KMS-11 (cell line): ENCODE data around the gene VAX1.

Experiments
- H2AFZ ChIP-seq: fragments of 200-600 bp; sonication (generic); 2 replicates; pipeline ENCODE4 v1.6.1; 2016; ENCODE audit warnings: antibody characterized with exemption, mixed run types, low read depth
- H3K27ac ChIP-seq: fragments of 200-600 bp; sonication (generic); 2 replicates; pipeline ENCODE4 v1.6.1; 2016; ENCODE audit warnings: mild to moderate bottlenecking, mixed run types
- H3K27me3 ChIP-seq: fragments of 200-600 bp; sonication (generic); 2 replicates; pipeline ENCODE4 v1.6.1; 2017; ENCODE audit warnings: mild to moderate bottlenecking, low read depth, mixed run types, moderate library complexity; ENCODE audit not compliant: insufficient read depth
- H3K36me3 ChIP-seq: fragments of 200-600 bp; sonication (generic); 2 replicates; pipeline ENCODE4 v1.6.1; 2017; ENCODE audit warnings: mild to moderate bottlenecking, mixed run types; ENCODE audit not compliant: insufficient read depth
- H3K4me1 ChIP-seq: fragments of 200-600 bp; sonication (generic); 2 replicates; pipeline ENCODE4 v1.6.1; 2016; ENCODE audit warnings: mild to moderate bottlenecking, low read depth, mixed run types; ENCODE audit not compliant: poor library complexity, severe bottlenecking
- H3K4me2 ChIP-seq: fragments of 200-600 bp; sonication (generic); 2 replicates; pipeline ENCODE4 v1.7.0; 2016; ENCODE audit warnings: mild to moderate bottlenecking, mixed run types
- H3K4me3 ChIP-seq: fragments of 200-600 bp; sonication (generic); IDR thresholded peaks from 2 replicates; pipeline ENCODE4 v1.6.1; 2017; ENCODE audit warnings: low read depth, low read length, mixed read lengths; ENCODE audit not compliant: insufficient read depth
- H3K79me2 ChIP-seq: fragments of 200-600 bp; sonication (generic); 2 replicates; pipeline ENCODE4 v1.6.1; 2016; ENCODE audit warnings: low read depth, mixed run types; ENCODE audit not compliant: insufficient read depth
- H3K9ac ChIP-seq: fragments of 200-600 bp; sonication (generic); 2 replicates; pipeline ENCODE4 v1.6.1; 2016; ENCODE audit warnings: mild to moderate bottlenecking, mixed run types
- H4K20me1 ChIP-seq: fragments of 200-600 bp; sonication (generic); 2 replicates; pipeline ENCODE4 v1.6.1; 2016; ENCODE audit warnings: mild to moderate bottlenecking, mixed run types; ENCODE audit not compliant: insufficient read depth
- TF ChIP-seq, protein P1 (sequence below): fragments of 200-600 bp; sonication (generic); conservative IDR thresholded peaks from 2 replicates; pipeline ENCODE4 v1.6.1; 2017; ENCODE audit warnings: low read depth, mild to moderate bottlenecking, antibody characterized with exemption, low read length, moderate library complexity, mixed read lengths

VAX1 gene

DNA sequence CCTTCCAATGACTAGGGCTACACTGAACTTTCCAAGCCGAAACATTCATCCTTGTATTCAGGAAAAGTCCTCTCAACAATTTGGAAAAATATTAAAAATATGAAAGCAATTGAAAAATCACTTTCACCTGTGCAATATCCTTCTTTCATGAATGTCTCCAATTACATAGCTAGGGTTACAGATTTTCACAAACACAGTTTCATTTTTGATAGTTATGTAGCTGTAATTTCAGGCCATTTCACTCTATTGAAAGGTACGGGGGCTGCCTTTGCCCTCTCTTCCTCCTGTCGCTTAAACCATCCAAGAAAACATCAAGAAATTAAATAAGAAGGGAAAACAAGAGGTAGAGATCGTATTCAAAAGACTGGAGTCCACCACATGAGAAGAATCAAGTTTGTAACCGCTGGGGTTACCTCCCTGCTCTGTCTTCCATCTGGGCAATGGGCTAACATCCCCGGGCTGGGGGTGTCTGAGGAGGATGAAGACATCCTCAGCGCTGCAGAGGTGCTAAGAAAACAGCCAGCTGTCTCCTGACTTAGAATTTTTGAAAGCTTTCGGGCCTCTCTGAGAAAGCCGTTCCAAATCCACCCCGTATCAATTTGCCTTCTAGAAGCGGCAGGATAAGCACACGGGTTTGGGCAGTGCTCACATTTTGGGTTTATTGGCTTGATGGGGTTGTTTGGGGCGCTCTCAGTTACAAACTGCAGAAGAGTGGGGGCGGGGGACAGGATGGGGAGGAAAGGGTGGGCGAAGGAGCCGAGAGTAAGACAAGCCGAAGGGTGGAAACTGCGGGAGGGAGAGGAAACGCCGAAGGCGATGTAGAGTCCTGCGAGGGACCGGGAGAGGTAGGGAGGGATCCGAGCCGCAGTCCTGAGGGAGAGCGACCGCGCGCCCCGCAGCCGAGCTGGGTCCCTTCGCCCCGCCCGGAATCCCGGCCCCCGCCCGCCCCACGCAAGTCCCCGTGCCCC, 24.3 kb upstream of the VAX1 start:
- TF ChIP-seq, protein P1, sequence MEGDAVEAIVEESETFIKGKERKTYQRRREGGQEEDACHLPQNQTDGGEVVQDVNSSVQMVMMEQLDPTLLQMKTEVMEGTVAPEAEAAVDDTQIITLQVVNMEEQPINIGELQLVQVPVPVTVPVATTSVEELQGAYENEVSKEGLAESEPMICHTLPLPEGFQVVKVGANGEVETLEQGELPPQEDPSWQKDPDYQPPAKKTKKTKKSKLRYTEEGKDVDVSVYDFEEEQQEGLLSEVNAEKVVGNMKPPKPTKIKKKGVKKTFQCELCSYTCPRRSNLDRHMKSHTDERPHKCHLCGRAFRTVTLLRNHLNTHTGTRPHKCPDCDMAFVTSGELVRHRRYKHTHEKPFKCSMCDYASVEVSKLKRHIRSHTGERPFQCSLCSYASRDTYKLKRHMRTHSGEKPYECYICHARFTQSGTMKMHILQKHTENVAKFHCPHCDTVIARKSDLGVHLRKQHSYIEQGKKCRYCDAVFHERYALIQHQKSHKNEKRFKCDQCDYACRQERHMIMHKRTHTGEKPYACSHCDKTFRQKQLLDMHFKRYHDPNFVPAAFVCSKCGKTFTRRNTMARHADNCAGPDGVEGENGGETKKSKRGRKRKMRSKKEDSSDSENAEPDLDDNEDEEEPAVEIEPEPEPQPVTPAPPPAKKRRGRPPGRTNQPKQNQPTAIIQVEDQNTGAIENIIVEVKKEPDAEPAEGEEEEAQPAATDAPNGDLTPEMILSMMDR: no peak
- Histone ChIP-seq H3K36me3 (no peaks in the 10 kb centered on the region), H3K4me2 (no peak overlapping the region), H4K20me1 (no peaks in the 10 kb centered on the region), H3K27me3 (no peaks in the 10 kb centered on the region), H3K79me2 (no peaks in the 10 kb centered on the region), H3K4me1 (no peaks in the 10 kb centered on the region), H3K9ac (no peak overlapping the region), H3K27ac (no peak overlapping the region), H3K4me3 (no peak overlapping the region), H2AFZ (no peak overlapping the region)

DNA sequence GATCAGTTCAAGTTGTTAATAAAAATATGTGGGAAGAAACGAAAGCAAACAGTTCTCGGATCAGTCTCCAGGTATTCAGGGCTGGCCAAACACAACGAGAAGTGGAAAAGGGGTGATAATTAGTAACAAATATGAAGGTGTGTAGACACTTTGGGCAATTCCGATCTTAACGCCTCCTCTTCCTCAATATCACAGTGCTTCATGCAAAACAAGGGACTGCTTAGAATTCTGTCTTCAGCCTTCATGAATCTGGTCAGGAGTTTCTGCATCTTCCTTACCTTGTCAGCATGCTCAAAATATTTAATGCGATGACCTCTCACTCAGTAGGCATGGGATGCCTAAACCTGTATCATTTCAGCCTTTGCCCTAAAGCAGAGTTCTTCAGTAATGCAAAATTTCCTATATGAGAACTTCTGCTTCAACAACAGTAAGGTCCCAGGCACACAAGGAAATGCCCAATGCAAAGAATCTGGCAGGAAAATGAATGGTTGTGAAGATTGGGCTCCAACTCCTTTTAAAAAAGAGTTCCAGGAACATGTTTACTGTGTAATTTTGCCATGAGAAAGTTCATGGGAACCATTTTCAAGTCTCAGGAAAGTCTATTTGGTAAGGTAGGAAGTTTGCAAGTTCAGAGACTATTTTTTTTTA, 23.4 kb upstream of the VAX1 start:
- Histone ChIP-seq H2AFZ (no peak overlapping the region), H3K79me2 (no peaks in the 10 kb centered on the region), H3K36me3 (no peaks in the 10 kb centered on the region), H3K9ac (no peak overlapping the region), H3K4me2 (no peak overlapping the region), H4K20me1 (no peaks in the 10 kb centered on the region), H3K4me1 (no peaks in the 10 kb centered on the region), H3K27ac (no peak overlapping the region), H3K4me3 (no peak overlapping the region), H3K27me3 (no peaks in the 10 kb centered on the region)
- TF ChIP-seq, protein P1: no peak

DNA sequence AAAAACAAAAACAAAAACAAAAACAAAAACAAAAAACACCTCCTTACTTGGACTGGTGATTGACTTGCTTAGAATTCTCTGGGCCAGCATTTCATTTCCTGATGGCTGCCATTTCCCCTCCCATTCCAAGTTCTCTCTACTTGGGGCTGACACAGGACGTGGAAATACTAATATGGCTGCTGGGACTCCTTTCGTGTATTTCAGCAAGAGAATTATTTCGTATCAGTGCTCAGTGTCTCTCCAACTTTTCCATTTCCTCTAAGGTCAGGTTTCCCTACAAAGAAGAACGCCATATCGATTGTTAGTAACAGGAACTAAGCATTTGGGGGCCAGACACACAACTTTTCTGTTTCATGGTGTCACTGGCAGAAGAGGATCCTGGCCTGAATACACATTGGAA, 22.5 kb upstream of the VAX1 start:
- Histone ChIP-seq H3K4me3 (no peak overlapping the region), H4K20me1 (no peaks in the 10 kb centered on the region), H3K36me3 (no peaks in the 10 kb centered on the region), H3K4me1 (no peaks in the 10 kb centered on the region), H2AFZ (no peak overlapping the region), H3K79me2 (no peaks in the 10 kb centered on the region), H3K27ac (no peak overlapping the region), H3K9ac (no peak overlapping the region), H3K4me2 (no peak overlapping the region), H3K27me3 (no peaks in the 10 kb centered on the region)
- TF ChIP-seq, protein P1: no peak

DNA sequence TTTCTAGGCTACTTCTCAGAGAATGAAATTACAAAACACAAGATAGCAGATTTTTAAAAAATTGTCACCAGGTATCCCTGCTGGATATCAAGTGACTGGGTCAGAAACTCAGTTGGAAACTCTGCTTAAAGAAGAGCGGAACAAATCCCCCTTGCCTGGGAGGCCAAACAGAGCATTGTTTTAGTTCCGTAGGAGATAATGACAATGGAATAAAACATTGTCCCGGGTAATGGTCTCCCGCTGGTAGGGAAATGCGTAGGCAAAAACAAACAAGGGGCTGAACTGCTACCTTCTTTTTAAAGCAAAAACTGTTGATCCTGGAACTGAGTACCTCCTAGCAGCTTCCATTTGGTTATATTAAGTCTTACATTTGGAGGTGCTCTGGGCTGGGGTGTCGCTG, 21.3 kb upstream of the VAX1 start:
- Histone ChIP-seq H3K36me3 (no peaks in the 10 kb centered on the region), H3K9ac (no peak overlapping the region), H3K4me3 (no peak overlapping the region), H3K4me2 (no peak overlapping the region), H3K79me2 (no peaks in the 10 kb centered on the region), H3K4me1 (no peaks in the 10 kb centered on the region), H3K27me3 (no peaks in the 10 kb centered on the region), H2AFZ (no peak overlapping the region), H4K20me1 (no peaks in the 10 kb centered on the region), H3K27ac (no peak overlapping the region)
- TF ChIP-seq, protein P1: no peak
